ENCODE data around the gene NCOR2. TPM values are rescaled to one million over a fixed set of nuclear protein-coding genes. Genes with fewer than 3 reads are reported as not detected.

Gene NCOR2
- total RNA-seq, 4 donors from 2014 or later = 105 to 330 (median 148) TPM

DNA sequence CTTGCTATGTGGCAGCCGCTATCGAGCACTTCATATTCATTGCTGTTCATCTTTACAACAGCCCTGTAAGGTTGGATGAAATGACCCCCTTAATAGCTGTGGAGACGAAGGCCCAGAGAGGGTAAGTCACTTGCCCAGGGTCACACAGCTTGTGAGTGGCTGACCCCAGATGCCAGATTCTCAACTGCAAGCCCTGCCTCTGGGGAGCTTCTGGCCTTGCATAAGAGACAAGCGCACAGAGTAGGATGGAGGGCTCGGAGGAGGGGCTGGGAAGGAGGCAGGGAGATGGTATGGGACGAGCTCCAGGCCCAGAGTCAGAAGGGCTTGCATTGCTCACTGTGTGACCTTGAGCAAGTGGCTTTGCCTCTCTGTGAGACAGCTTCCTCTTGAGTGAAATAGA lies 27.4 kb upstream of the NCOR2 start:
- H3K9me3 ChIP-seq = no peaks in the 10 kb centered on the region
- no peaks in the 10 kb centered on the region for H3K36me3 ChIP-seq

GRCh38 chr12:124593851-124594401 lies 26.5 kb upstream of the NCOR2 start:
- peaks cover 0 to 6% (median 0%) of the 10 kb centered on the region in 4 donors for H3K4me1 ChIP-seq
- H3K9me3 ChIP-seq = no peaks in the 10 kb centered on the region
- H3K36me3 ChIP-seq = no peaks in the 10 kb centered on the region
- TF ChIP-seq, protein P1, sequence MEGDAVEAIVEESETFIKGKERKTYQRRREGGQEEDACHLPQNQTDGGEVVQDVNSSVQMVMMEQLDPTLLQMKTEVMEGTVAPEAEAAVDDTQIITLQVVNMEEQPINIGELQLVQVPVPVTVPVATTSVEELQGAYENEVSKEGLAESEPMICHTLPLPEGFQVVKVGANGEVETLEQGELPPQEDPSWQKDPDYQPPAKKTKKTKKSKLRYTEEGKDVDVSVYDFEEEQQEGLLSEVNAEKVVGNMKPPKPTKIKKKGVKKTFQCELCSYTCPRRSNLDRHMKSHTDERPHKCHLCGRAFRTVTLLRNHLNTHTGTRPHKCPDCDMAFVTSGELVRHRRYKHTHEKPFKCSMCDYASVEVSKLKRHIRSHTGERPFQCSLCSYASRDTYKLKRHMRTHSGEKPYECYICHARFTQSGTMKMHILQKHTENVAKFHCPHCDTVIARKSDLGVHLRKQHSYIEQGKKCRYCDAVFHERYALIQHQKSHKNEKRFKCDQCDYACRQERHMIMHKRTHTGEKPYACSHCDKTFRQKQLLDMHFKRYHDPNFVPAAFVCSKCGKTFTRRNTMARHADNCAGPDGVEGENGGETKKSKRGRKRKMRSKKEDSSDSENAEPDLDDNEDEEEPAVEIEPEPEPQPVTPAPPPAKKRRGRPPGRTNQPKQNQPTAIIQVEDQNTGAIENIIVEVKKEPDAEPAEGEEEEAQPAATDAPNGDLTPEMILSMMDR (IDR thresholded peaks at IDR 0.05) = no peak
- no peak for TF ChIP-seq POLR2A (IDR thresholded peaks at IDR 0.05)
- H3K27ac ChIP-seq = no peak overlapping the region
- no peak overlapping the region for H3K4me3 ChIP-seq
- DNase-seq = no peak
- no peaks in the 10 kb centered on the region for H3K27me3 ChIP-seq

More for the DNA sequence above, 27.4 kb upstream of the NCOR2 start:
- TF ChIP-seq, protein P1 (IDR thresholded peaks at IDR 0.05) = no peak
- TF ChIP-seq POLR2A (IDR thresholded peaks at IDR 0.05) = no peak
- DNase-seq = no peak
- Histone ChIP-seq H3K4me1 (peaks cover 0 to 6% (median 0%) of the 10 kb centered on the region in 4 donors), H3K4me3 (no peak overlapping the region), H3K27ac (no peak overlapping the region), H3K27me3 (no peaks in the 10 kb centered on the region)

DNA sequence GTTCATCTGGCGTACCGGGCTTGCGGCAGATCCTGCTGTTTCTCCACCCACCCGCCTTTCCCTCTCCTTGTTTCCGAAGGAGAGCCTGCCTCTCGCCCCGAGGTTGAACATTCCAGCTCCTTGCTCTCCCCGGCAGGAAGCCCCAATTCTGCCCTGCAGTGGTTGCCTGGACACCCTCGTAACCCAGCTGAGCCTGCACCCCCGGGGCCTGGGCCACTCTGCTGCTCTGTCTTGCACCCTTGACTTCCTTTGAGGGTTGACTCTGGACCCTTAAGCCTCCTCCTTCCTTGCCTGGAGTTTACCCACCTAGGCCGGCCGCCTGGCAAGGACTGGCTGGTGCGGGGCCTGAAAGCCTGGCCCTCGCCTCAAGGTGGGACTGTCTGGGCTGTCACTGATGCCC lies 25.8 kb upstream of the NCOR2 start:
- peak overlapping the region in 1 of 4 donors; percentile 7 for H3K4me3 ChIP-seq
- no peaks in the 10 kb centered on the region for H3K36me3 ChIP-seq
- peaks cover 0 to 6% (median 0%) of the 10 kb centered on the region in 4 donors for H3K4me1 ChIP-seq
- H3K9me3 ChIP-seq = no peaks in the 10 kb centered on the region
- H3K27ac ChIP-seq = no peak overlapping the region
- no peak for DNase-seq
- TF ChIP-seq, protein P1 (IDR thresholded peaks at IDR 0.05) = no peak
- TF ChIP-seq POLR2A (IDR thresholded peaks at IDR 0.05) = no peak
- H3K27me3 ChIP-seq = no peaks in the 10 kb centered on the region

GRCh38 chr12:124592481-124593160 lies 25.2 kb upstream of the NCOR2 start:
- Histone ChIP-seq H3K4me3 (peak overlapping the region in 1 of 4 donors; percentile 7), H3K27ac (no peak overlapping the region), H3K4me1 (peaks cover 0 to 6% (median 0%) of the 10 kb centered on the region in 4 donors), H3K27me3 (no peaks in the 10 kb centered on the region), H3K9me3 (no peaks in the 10 kb centered on the region), H3K36me3 (no peaks in the 10 kb centered on the region)
- DNase-seq = peak in 1 of 3 donors; percentile 34
- TF ChIP-seq POLR2A (IDR thresholded peaks at IDR 0.05) = no peak
- TF ChIP-seq, protein P1 (IDR thresholded peaks at IDR 0.05) = no peak

DNA sequence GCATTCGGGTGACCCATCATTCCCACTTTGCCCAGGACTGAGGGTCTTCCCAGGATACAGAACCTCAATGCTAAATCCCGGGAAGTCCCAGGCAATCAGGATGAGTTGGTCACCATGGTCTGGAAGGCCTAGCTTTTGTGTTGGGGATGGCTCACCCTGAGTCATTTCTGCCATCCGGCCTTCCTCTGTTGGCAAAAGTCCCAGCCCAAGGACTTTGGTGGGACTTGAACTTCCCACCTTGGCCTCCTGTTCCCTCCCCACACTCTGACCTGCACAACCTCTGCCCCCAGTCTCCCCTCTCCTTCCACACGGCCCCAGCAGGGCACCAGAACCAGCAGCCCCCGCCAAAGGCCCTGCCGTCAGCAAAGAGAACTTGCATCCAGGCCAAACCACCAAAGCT lies 24.6 kb upstream of the NCOR2 start:
- H3K9me3 ChIP-seq = no peaks in the 10 kb centered on the region
- H3K4me3 ChIP-seq = no peak overlapping the region
- no peaks in the 10 kb centered on the region for H3K36me3 ChIP-seq
- TF ChIP-seq POLR2A (IDR thresholded peaks at IDR 0.05) = no peak
- TF ChIP-seq, protein P1 (IDR thresholded peaks at IDR 0.05) = no peak
- H3K4me1 ChIP-seq = peaks cover 0 to 6% (median 0%) of the 10 kb centered on the region in 4 donors
- no peak for DNase-seq
- H3K27ac ChIP-seq = no peak overlapping the region
- no peaks in the 10 kb centered on the region for H3K27me3 ChIP-seq
